Embryonic facial prominence (tissue), 1 donor: ENCODE data around the gene ZDHHC11.
"Not testable (repeated sequence)": the region's sequence is repeated elsewhere in the genome, so short reads cannot be mapped to it uniquely, and the experiment has no call there.

ENCODE experiments used
- DNase-seq: peaks from one replicate; pipeline ENCODE4 v3.0.0-alpha.2; 2016; ENCODE audit errors: extremely low spot score

ZDHHC11 gene

GRCh38 chr5:761059-761771 is 89.6 kb downstream of the ZDHHC11 start:
- no peak for DNase-seq

GRCh38 chr5:760363-761058 is 90.3 kb downstream of the ZDHHC11 start:
- no peak for DNase-seq

GRCh38 chr5:759781-760362 is 90.9 kb downstream of the ZDHHC11 start:
- no peak for DNase-seq

GRCh38 chr5:759111-759751 is 91.6 kb downstream of the ZDHHC11 start:
- DNase-seq: peak; percentile 69

GRCh38 chr5:758698-759053 is 92.1 kb downstream of the ZDHHC11 start:
- DNase-seq: no peak

- no peak for DNase-seq
Observed at GRCh38 chr5:757931-758697, 92.7 kb downstream of the ZDHHC11 start.

GRCh38 chr5:757346-757930 is 93.3 kb downstream of the ZDHHC11 start:
- DNase-seq: no peak

GRCh38 chr5:756865-757345 is 93.9 kb downstream of the ZDHHC11 start:
- DNase-seq: no peak

- no peak for DNase-seq
Observed at GRCh38 chr5:756171-756570, 94.6 kb downstream of the ZDHHC11 start.

- DNase-seq: not testable (repeated sequence)
Observed at GRCh38 chr5:754143-754632, 96.6 kb downstream of the ZDHHC11 start.

- DNase-seq: not testable (repeated sequence)
Observed at GRCh38 chr5:753567-754142, 97.1 kb downstream of the ZDHHC11 start.

- DNase-seq: not testable (repeated sequence)
Observed at GRCh38 chr5:752532-753115, 98.2 kb downstream of the ZDHHC11 start.

GRCh38 chr5:751992-752391 is 98.8 kb downstream of the ZDHHC11 start:
- not testable (repeated sequence) for DNase-seq

- no peak for DNase-seq
Observed at GRCh38 chr5:751496-751895, 99.3 kb downstream of the ZDHHC11 start.

GRCh38 chr5:750226-750625 is 100.6 kb downstream of the ZDHHC11 start:
- DNase-seq: not testable (repeated sequence)

- no peak for DNase-seq
Observed at GRCh38 chr5:749101-749670, 101.6 kb downstream of the ZDHHC11 start.

- not testable (repeated sequence) for DNase-seq
Observed at GRCh38 chr5:748011-748980, 102.5 kb downstream of the ZDHHC11 start.

GRCh38 chr5:747303-747844 is 103.4 kb downstream of the ZDHHC11 start:
- not testable (repeated sequence) for DNase-seq
